ENCODE measurements around the gene OPN1MW3.
"Not testable (repeated sequence)": the region's sequence is repeated elsewhere in the genome, so short reads cannot be mapped to it uniquely, and the experiment has no call there.

DNA sequence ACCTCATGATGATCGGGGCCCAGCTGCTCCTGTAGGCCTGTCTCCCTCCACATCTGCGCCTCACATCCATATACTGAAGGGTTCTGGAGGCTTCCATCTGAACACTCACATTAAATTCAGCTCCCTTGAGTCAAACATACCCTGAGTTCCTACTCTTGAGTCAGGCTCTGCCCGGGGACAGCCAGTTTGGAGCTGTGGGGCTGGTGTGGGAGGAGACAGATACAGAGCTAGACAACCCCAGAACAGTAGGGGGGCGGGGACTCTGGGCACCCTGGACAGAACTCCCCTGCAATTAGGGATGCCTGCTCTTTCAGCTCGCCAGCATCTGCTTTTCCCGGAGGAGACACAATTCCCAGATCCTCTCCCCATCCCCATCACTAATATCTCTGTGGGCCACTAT is 5.7 kb downstream of the OPN1MW3 start:
- TF ChIP-seq, protein P1, sequence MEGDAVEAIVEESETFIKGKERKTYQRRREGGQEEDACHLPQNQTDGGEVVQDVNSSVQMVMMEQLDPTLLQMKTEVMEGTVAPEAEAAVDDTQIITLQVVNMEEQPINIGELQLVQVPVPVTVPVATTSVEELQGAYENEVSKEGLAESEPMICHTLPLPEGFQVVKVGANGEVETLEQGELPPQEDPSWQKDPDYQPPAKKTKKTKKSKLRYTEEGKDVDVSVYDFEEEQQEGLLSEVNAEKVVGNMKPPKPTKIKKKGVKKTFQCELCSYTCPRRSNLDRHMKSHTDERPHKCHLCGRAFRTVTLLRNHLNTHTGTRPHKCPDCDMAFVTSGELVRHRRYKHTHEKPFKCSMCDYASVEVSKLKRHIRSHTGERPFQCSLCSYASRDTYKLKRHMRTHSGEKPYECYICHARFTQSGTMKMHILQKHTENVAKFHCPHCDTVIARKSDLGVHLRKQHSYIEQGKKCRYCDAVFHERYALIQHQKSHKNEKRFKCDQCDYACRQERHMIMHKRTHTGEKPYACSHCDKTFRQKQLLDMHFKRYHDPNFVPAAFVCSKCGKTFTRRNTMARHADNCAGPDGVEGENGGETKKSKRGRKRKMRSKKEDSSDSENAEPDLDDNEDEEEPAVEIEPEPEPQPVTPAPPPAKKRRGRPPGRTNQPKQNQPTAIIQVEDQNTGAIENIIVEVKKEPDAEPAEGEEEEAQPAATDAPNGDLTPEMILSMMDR (IDR thresholded peaks at IDR 0.05): not testable (repeated sequence)
- TF ChIP-seq POLR2A (IDR thresholded peaks at IDR 0.05): not testable (repeated sequence)
